RWPE2 (cell line): ENCODE measurements around the gene ZNF276.

Experiments used
- ATAC-seq: fragments of 200-7000 bp; cut with Tn5 transposase; 3 replicates; pipeline ENCODE4 v1.9.1; 2021; ENCODE audit warnings: low read depth
- DNase-seq: peaks from one replicate; pipeline ENCODE4 v3.0.0-alpha.2; 2020; ENCODE audit warnings: low spot score
- H3K27ac ChIP-seq: fragments of 450-650 bp; 2 replicates; pipeline ENCODE4 v1.5.1; 2017; ENCODE audit warnings: mild to moderate bottlenecking; ENCODE audit not compliant: poor library complexity, severe bottlenecking
- H3K27me3 ChIP-seq: fragments of 250-450 bp; sonication (Bioruptor Pico); 2 replicates; pipeline ENCODE4 v1.5.1; 2021; ENCODE audit warnings: mild to moderate bottlenecking, moderate library complexity; ENCODE audit not compliant: insufficient read depth, poor library complexity, severe bottlenecking
- H3K36me3 ChIP-seq: fragments of 250-450 bp; sonication (Bioruptor Pico); 2 replicates; pipeline ENCODE4 v1.5.1; 2020; ENCODE audit warnings: low read depth, mild to moderate bottlenecking, moderate library complexity
- H3K4me1 ChIP-seq: fragments of 250-450 bp; sonication (Bioruptor Pico); 2 replicates; pipeline ENCODE4 v1.5.1; 2021; ENCODE audit warnings: mild to moderate bottlenecking, moderate library complexity; ENCODE audit not compliant: insufficient read depth, poor library complexity, severe bottlenecking
- H3K4me3 ChIP-seq: fragments of 250-450 bp; sonication (Bioruptor Pico); 2 replicates; pipeline ENCODE4 v1.5.1; 2021; ENCODE audit warnings: mild to moderate bottlenecking, moderate library complexity; ENCODE audit not compliant: severe bottlenecking
- H3K9me3 ChIP-seq: fragments of 250-450 bp; sonication (Bioruptor Pico); 2 replicates; pipeline ENCODE4 v1.5.1; 2021; ENCODE audit warnings: mild to moderate bottlenecking, moderate library complexity; ENCODE audit not compliant: severe bottlenecking
- CTCF ChIP-seq: fragments of 450-650 bp; IDR thresholded peaks from one replicate; pipeline ENCODE4 v1.5.1; 2017; ENCODE audit warnings: mild to moderate bottlenecking, moderate library complexity; ENCODE audit not compliant: poor library complexity, severe bottlenecking

The ZNF276 gene

DNA sequence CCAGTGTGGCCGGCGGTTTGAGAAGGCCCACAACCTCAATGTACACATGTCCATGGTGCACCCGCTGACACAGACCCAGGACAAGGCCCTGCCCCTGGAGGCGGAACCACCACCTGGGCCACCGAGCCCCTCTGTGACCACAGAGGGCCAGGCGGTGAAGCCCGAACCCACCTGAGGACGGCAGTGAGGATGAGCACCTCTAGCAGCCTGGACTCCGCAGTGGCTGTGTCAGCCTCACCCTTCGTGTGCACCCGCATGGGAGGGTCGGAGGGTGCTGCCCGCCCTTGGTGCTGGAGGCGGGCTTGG is 16.7 kb downstream of the ZNF276 start:
- Histone ChIP-seq H3K4me1 (no peaks in the 10 kb centered on the region), H3K4me3 (no peak overlapping the region), H3K27me3 (no peaks in the 10 kb centered on the region), H3K9me3 (no peaks in the 10 kb centered on the region), H3K36me3 (peaks cover 99% of the 10 kb centered on the region), H3K27ac (no peak overlapping the region)
- no peak for DNase-seq
- no peak for TF ChIP-seq CTCF
- no peak for ATAC-seq

- TF ChIP-seq CTCF, result no peak
- no peak overlapping the region for H3K4me3 ChIP-seq
- DNase-seq, result no peak
- H3K27ac ChIP-seq, result no peak overlapping the region
- no peak for ATAC-seq
- peaks cover 99% of the 10 kb centered on the region for H3K36me3 ChIP-seq
- H3K27me3 ChIP-seq, result no peaks in the 10 kb centered on the region
- H3K4me1 ChIP-seq, result no peaks in the 10 kb centered on the region
- H3K9me3 ChIP-seq, result no peaks in the 10 kb centered on the region
These were observed 17.4 kb downstream of the ZNF276 start for GRCh38 chr16:89738538-89739317.

GRCh38 chr16:89739383-89739782 is 18.0 kb downstream of the ZNF276 start:
- Histone ChIP-seq H3K27ac (no peak overlapping the region), H3K4me3 (no peak overlapping the region)

GRCh38 chr16:89741342-89742014 is 20.1 kb downstream of the ZNF276 start:
- Histone ChIP-seq H3K36me3 (peaks cover 90% of the 10 kb centered on the region), H3K27me3 (no peaks in the 10 kb centered on the region), H3K4me1 (no peaks in the 10 kb centered on the region), H3K27ac (no peak overlapping the region), H3K4me3 (no peak overlapping the region), H3K9me3 (no peaks in the 10 kb centered on the region)
- ATAC-seq (0 out of 3 replicates have a peak, but pooled peaks have one; percentile 4), DNase-seq (no peak)
- TF ChIP-seq CTCF, result no peak

More at GRCh38 chr16:89739383-89739782, 18.0 kb downstream of the ZNF276 start:
- Histone ChIP-seq H3K4me1 (no peaks in the 10 kb centered on the region), H3K36me3 (peaks cover 99% of the 10 kb centered on the region), H3K9me3 (no peaks in the 10 kb centered on the region), H3K27me3 (no peaks in the 10 kb centered on the region)
- ATAC-seq (no peak), DNase-seq (no peak)
- TF ChIP-seq CTCF, result no peak

DNA sequence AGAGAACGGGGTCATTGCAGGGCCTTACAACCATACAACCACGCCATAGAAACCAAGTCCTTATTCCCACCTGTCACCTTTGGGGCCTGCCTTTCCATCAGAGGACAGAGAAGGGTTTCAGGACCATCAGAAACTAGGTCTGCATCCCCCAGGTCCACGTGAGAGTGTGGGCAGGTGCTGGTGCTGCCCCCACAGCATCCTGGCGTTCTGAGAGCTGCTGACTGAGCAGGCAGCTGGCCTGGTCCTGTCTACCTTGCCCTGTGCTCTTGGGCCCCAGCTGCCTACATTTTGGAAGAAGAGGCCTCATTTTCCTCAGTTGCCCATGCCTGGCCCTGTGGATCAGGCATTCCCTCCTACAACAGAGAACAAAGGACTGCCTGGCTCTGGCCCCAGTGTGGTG is 21.6 kb downstream of the ZNF276 start:
- no peak for TF ChIP-seq CTCF
- Histone ChIP-seq H3K27me3 (no peaks in the 10 kb centered on the region), H3K36me3 (peaks cover 90% of the 10 kb centered on the region), H3K9me3 (no peaks in the 10 kb centered on the region), H3K4me1 (no peaks in the 10 kb centered on the region), H3K27ac (no peak overlapping the region), H3K4me3 (no peak overlapping the region)
- DNase-seq (no peak), ATAC-seq (no peak)
